SIG-M5 treated with dmso at 0.1 percent for 504 hours (cell line): ENCODE results near the gene LRMDA.
A peak's percentile ranks its signal among the peaks of the same experiment; 100 is the strongest.
"Not testable (repeated sequence)": the region's sequence is repeated elsewhere in the genome, so short reads cannot be mapped to it uniquely, and the experiment has no call there.

Source experiments
- DNase-seq: peaks from one replicate; lab custom pipeline; 2025; ENCODE audit not compliant: unreplicated experiment; lab: John Stamatoyannopoulos, UW

LRMDA gene

DNA sequence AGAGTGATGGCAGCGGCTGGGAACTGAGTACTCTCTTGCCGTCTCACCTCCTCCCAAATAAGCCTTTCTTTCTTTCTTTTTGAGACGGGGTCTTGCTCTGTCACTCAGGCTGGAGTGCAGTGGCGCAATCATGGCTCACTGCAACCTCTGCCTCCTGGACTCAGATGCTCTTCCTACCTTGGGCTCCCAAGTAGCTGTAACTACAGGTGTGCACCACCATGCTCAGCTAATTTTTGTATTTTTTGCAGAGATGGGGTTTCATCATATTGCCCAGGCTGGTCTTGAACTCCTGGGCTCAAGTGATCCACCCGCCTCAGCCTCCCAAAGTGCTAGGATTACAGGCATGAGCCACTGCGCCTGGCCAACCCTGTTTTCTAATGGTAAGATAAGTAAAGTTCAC is 174.4 kb downstream of the LRMDA start:
- DNase-seq, result not testable (repeated sequence)

- DNase-seq, result no peak
These were observed 174.9 kb downstream of the LRMDA start for GRCh38 chr10:75606203-75606779.

GRCh38 chr10:75607576-75607975 is 176.2 kb downstream of the LRMDA start:
- DNase-seq, result no peak

DNA sequence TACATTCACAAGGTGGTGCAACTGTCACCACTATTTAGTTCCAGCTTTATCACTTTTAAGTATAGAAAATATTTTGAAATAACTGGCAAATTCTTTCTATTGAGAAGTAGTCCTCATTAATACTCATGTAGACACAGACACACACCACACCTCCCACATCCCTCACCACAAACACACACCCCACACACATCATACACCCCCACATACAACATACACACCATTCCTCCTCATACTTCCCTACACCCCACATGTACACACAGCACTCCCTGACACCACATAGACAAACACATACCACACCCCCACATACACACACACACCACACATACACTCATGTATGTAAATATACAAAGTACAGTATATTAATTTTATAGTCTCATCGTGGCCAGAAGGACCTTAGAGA is 178.8 kb downstream of the LRMDA start:
- no peak for DNase-seq

- DNase-seq, result peak; percentile 69
These were observed 180.0 kb downstream of the LRMDA start for GRCh38 chr10:75611172-75611992.

DNA sequence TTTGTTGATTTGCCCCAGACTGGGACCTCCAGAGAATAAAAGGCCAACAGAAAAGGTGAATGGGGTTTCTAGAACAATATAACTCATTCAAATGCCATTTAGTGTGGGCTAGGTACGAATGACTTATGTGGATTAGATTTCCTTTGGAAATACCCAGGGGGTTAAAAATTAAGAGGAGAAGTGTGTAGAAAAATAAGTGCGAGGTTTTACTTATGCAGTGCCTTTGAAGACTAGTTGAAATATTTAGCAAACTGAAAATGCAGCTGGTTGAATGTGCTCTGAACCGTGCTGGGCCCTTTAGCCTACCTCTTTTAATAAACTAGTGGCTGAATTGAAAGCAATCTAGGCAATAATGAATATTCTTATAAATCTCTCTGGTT is 180.6 kb downstream of the LRMDA start:
- DNase-seq, result no peak

DNA sequence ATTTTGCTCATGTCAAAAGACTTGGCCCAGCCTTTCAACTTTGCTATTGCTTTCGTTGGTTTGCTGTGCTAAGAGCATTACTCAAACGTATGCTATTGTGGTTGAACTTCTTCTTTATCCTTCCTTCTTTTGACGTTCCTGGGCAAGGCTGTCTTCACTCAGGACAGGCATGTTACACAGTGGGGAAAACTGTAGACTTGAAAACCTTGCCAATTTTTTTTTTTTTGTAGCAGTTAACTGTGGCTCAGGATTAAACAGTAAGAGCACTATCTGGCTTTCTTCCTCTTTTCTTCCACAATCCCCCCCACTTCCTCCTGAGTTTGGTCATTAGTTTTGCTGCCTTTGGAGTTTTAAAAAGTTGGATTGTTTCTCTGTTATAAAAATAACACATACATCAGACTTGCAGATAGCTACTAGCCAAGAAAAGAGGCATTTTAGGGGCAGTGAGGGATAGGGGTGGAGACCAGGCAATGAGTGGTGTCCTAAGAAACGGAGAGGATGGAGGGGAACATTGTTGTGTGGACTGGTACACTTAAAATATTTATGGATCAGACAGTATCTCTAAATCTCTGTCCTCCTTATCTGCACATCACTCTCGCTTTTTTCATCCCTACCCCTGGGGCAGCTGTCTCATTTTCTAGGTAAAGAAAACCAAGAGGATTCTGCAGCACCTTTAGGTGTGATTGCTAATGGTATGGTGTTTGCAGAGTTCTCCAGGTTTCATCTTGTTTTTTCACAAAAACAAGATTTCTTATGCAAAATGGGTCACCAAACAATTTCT is 181.7 kb downstream of the LRMDA start:
- DNase-seq, result peak; percentile 83

- no peak for DNase-seq
These were observed 182.5 kb downstream of the LRMDA start for GRCh38 chr10:75613685-75614504.

GRCh38 chr10:75616076-75616475 is 184.7 kb downstream of the LRMDA start:
- no peak for DNase-seq

DNA sequence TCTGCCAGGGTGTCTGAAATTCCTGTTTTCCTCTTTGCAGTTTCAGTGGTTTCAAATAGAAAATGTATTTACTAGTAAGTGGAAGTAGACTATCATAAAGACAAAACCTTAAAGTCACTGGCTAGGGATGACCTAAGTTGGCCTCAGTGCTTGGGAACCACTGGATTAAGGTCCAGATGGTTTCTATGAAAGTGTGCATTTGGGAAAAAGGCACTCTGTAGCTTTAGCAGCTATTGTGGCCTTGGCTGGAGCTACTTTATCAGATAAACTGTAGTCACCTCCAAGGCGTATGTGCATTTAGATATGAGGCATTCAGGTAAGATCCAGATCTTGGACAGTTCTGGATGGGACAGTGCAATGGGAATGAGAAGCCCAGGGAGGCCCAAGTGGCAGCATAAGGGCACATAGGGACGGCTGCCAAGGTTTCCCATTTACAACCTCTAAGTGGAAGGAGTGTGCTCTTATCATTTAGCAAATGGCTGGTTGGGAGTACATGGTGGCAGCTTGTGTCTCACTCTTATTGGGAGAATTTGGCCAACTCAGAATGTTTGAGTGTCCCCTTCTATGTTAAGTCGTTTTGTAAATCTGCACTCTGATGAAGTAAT is 185.6 kb downstream of the LRMDA start:
- DNase-seq, result no peak

DNA sequence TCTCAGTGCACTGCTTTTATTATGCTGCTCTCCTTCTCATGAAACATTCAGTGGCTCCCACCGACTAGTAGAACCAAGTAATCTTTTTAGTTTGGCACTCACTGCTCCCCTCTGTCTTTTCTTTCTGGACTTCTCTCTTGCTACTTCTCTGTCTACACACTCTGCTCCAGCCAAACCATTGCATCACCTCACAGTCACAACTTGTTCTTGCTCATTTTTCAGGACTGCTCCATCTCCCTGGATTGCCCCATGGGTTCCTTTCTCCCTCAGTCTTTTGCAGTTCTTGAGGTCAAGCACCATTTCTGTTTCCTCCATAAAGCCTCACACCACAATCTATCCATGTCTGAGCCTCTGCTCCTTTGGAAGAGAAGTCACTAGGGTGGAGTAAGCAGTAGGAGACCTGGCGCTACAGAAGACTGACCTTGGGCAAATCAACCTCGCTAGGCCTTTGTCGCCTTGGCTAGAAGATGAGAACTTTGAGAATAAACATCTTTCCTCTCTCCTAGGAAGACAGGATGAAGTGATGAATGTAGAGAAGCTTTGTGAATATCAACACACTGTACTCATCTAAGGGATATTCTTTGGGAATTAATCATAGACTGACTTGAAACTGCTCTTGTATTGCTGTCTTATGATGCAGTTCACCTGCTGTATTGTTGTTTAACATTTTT is 186.2 kb downstream of the LRMDA start:
- DNase-seq, result peak; percentile 43

DNA sequence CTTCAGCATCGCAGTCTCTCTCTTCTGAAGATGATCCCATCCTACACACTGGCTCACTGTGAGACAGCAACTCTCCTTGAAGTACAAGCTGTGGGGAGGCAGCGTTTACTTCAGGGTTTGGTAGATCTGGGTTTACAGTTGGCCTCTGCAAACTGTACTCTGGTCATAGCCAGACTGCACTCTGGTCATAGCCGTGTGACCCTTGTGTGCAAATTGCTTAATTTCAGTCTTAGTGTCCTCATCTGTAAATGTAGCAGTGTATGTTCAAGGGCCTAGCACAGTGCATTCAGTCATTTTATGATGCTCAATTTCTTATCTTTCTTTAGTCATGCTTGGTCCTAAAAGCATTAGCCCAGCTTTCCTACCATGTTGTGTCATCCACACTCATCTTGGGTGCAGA is 188.2 kb downstream of the LRMDA start:
- DNase-seq, result no peak

GRCh38 chr10:75620356-75620755 is 188.9 kb downstream of the LRMDA start:
- DNase-seq, result no peak

DNA sequence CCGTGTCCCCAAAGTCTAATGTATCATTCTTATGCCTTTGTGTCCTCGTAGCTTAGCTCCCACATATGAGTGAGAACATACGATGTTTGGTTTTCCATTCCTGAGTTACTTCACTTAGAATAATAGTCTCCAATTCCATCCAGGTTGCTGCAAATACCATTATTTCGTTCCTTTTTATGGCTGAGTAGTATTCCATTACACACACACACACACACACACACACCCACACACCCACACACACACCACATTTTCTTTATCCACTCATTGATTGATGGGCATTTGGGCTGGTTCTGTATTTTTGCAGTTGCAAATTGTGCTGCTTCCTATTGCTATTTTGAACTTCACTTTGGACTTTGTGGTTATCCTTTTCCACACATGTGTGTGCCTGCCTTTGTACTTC is 189.6 kb downstream of the LRMDA start:
- not testable (repeated sequence) for DNase-seq

DNA sequence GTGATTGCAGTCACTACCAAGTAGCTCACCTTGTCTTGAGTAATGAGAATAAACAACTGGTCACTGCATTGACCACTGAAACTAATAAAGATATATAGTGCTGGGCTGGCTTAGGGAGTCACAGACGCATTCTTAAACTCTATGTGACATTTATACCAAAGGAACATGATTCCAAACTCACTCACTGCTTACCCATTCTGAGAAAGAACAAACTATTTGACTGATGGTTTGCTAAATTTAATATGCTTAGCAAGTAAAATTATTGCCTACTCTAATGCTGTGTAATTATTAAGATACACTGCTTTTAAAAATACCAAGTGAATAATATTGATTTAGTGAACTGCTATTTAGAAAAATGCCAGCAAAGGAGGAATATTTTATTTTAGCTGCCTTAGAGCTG is 191.1 kb downstream of the LRMDA start:
- DNase-seq, result no peak

GRCh38 chr10:75623310-75624093 is 192.1 kb downstream of the LRMDA start:
- DNase-seq, result no peak

DNA sequence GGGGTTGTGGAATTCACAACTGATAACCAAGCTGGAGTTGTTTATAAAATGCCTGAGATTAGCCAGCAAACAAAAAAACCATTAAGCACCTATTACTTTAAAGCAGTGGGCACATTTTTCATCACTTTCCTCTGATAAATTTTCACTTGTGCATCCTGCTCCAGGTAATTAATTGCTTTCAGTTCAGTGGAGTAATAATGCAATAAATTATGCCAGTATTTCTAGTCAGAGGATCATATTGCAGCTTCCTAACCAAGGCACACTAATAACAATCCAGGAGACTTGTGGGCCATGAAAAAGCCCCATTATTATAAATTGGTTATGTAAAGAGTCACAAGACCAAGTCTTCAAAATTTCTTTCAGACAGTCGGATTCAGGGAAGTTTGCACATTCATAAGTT is 193.2 kb downstream of the LRMDA start:
- no peak for DNase-seq

GRCh38 chr10:75630746-75631145 is 199.3 kb downstream of the LRMDA start:
- DNase-seq, result no peak

DNA sequence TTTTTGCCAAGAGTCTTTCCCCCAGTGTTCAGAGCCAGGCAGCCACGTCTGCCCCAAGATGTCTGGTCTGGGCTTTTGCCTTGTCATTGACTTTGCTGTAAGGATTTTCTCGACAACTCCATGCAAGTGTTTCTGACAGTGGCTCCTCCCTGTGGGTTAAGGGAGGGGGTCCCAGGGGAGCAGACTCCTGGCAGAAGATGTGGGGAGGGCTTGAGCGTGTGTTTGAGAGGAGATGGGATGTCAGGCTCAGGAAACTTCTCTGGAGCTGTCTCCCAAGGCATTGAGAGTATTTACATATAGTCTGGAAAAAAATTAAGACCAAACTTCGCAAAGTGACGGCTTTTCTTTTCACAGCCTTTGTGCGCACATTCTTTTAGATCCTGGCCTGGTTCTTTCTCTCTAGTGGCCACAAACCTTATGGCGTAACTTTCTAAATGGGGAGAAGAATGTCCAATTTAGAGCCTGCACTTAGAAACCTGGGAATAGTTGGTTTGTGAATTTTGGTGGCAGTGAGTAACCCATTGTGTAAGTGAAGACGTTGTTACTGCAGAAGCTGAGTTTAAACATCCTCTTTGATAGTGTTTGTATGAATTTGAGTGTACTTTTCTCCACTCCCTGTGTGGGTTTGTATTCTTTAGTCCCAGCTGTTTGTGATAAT is 201.5 kb downstream of the LRMDA start:
- DNase-seq, result no peak
